HCT116 (cell line): Measurements from ENCODE around the gene CSAD. TPM values are rescaled to one million over a fixed set of nuclear protein-coding genes. Genes with fewer than 3 reads are reported as not detected.
A peak's percentile ranks its signal among the peaks of the same experiment; 100 is the strongest.

Experiments used
- ATAC-seq: fragments of 200-7000 bp; cut with Tn5 transposase; 2 replicates; pipeline ENCODE4 v1.9.1; 2020; ENCODE audit warnings: mild to moderate bottlenecking, moderate library complexity
- BruUV-seq: library from RNA; stranded (reverse); fragments of 400-500 nt; replicated peaks from 2 replicates; lab custom pipeline; 2021; lab: Mats Ljungman, UMichigan
- CTCF ChIA-PET: fragments of 300-600 bp; sonication (Branson Sonifier 250); formaldehyde crosslinking; loops from one replicate; lab custom pipeline; 2021; ENCODE audit warnings: antibody characterized with exemption; lab: Charles Lee
- POLR2A ChIA-PET: fragments of 300-600, 350-600 bp; sonication (Branson Sonifier 250); formaldehyde crosslinking; loops from one replicate; lab custom pipeline; 2021; ENCODE audit warnings: antibody characterized with exemption; lab: Charles Lee
- RAD21 ChIA-PET, 2 experiments: fragments of 300-600 bp; sonication (Branson Sonifier 250); formaldehyde crosslinking; loops; one replicate each; lab custom pipeline; 2023; ENCODE audit warnings: low total read pairs in 2 of 2; ENCODE audit not compliant: uncharacterized antibody in 2 of 2, unreplicated experiment in 2 of 2, low non-redundant PET in 1 of 2; lab: Charles Lee
- DNase-seq: peaks from one replicate; pipeline ENCODE4 v3.0.0-alpha.2; 2010; ENCODE audit warnings: low read depth, low spot score
- H2AFZ ChIP-seq: fragments of 200-600 bp; shearing (Covaris generic), sonication (generic); 2 replicates; pipeline ENCODE4 v1.6.1; 2017; ENCODE audit warnings: low read depth, mixed run types, mixed read lengths, antibody characterized with exemption, low read length; ENCODE audit not compliant: poor library complexity, severe bottlenecking
- H3K27ac ChIP-seq: 2 replicates; pipeline ENCODE4 v1.5.1; 2012; ENCODE audit warnings: low read depth, low read length
- H3K27me3 ChIP-seq: fragments of 200-600 bp; sonication (generic); 2 replicates; pipeline ENCODE4 v1.6.1; 2016; ENCODE audit warnings: mixed run types, low read length, mixed read lengths; ENCODE audit not compliant: insufficient read depth
- H3K36me3 ChIP-seq, 2 experiments: fragments of 200-500 bp in 1 of 2; fragments of 200-600 bp in 1 of 2; sonication (Bioruptor generic) in 1 of 2; sonication (generic) in 1 of 2; 2 replicates each; pipeline versions ENCODE4 v1.5.1 to v1.6.1; 2014 to 2016; ENCODE audit warnings: low read length in 2 of 2, inconsistent platforms in 1 of 2, mixed read lengths in 1 of 2, mixed run types in 1 of 2; ENCODE audit not compliant: insufficient read depth in 2 of 2, control insufficient read depth in 1 of 2
- H3K4me1 ChIP-seq, 2 experiments: fragments of 200-600 bp in 1 of 2; sonication (generic) in 1 of 2; 2 replicates each; pipeline versions ENCODE4 v1.5.1 to v1.6.1; 2012 to 2017; ENCODE audit warnings: low read length in 2 of 2, inconsistent platforms in 1 of 2, mild to moderate bottlenecking in 1 of 2, mixed read lengths in 1 of 2, mixed run types in 1 of 2, moderate library complexity in 1 of 2; ENCODE audit not compliant: insufficient read depth in 2 of 2, control insufficient read depth in 1 of 2
- H3K4me2 ChIP-seq: fragments of 200-600 bp; sonication (generic); 2 replicates; pipeline ENCODE4 v1.6.1; 2017; ENCODE audit warnings: mixed run types, low read length, mixed read lengths
- H3K4me3 ChIP-seq, 2 experiments: fragments of 200-600 bp in 1 of 2; sonication (generic) in 1 of 2; replicated peaks in 1 of 2; 2 replicates each; pipeline ENCODE4 v1.5.1; 2011 to 2016; ENCODE audit warnings: low read length in 2 of 2, control low read depth in 1 of 2, low read depth in 1 of 2, mild to moderate bottlenecking in 1 of 2, mixed read lengths in 1 of 2, mixed run types in 1 of 2
- H3K79me2 ChIP-seq: fragments of 200-600 bp; sonication (generic); 2 replicates; pipeline ENCODE4 v1.6.1; 2017; ENCODE audit warnings: mild to moderate bottlenecking, mixed run types, low read length, moderate library complexity, mixed read lengths; ENCODE audit not compliant: insufficient read depth
- H3K9ac ChIP-seq: fragments of 200-600 bp; sonication (generic); 2 replicates; pipeline ENCODE4 v1.6.1; 2016; ENCODE audit warnings: low read length, mixed read lengths
- H3K9me2 ChIP-seq: fragments of 200-600 bp; sonication (generic), shearing (Covaris generic); 2 replicates; pipeline ENCODE4 v1.6.1; 2017; ENCODE audit warnings: mixed run types, mild to moderate bottlenecking, moderate library complexity; ENCODE audit not compliant: insufficient read depth
- H3K9me3 ChIP-seq, 2 experiments: fragments of 200-500 bp in 1 of 2; fragments of 200-600 bp in 1 of 2; sonication (Bioruptor generic) in 1 of 2; sonication (generic) in 1 of 2; 2 replicates each; pipeline ENCODE4 v1.6.1; 2014 to 2017; ENCODE audit warnings: low read length in 2 of 2, mixed read lengths in 2 of 2, inconsistent platforms in 1 of 2, low read depth in 1 of 2, mild to moderate bottlenecking in 1 of 2, mixed run types in 1 of 2, moderate library complexity in 1 of 2; ENCODE audit not compliant: control insufficient read depth in 1 of 2, insufficient read depth in 1 of 2
- H4K20me1 ChIP-seq: fragments of 200-600 bp; sonication (generic), shearing (Covaris generic); 2 replicates; pipeline ENCODE4 v1.6.1; 2017; ENCODE audit warnings: mixed run types, mild to moderate bottlenecking, moderate library complexity; ENCODE audit not compliant: insufficient read depth
- CBX3 ChIP-seq: IDR thresholded peaks from 2 replicates; pipeline ENCODE4 v1.6.1; 2012; ENCODE audit warnings: low read depth
- CEBPB ChIP-seq: IDR thresholded peaks from 2 replicates; pipeline ENCODE4 v1.6.1; 2012; ENCODE audit warnings: low read depth
- EGR1 ChIP-seq: IDR thresholded peaks from 2 replicates; pipeline ENCODE4 v1.6.1; 2012; ENCODE audit warnings: low read depth
- ELF1 ChIP-seq: IDR thresholded peaks from 2 replicates; pipeline ENCODE4 v1.6.1; 2012; ENCODE audit warnings: low read depth, borderline replicate concordance
- YY1 ChIP-seq: IDR thresholded peaks from 2 replicates; pipeline ENCODE4 v1.6.1; 2011; ENCODE audit warnings: low read length, low read depth, moderate library complexity, mild to moderate bottlenecking; ENCODE audit not compliant: insufficient replicate concordance; ENCODE audit errors: extremely low read depth
- intact Hi-C: fragments of 100-400 bp; cut with micrococcal nuclease; formaldehyde crosslinking; loops from 2 replicates; pipeline ENCODE4 v1.10.0; 2022
- total RNA-seq: library from RNA; stranded (reverse); gene quantifications from one replicate; pipeline ENCODE4 v1.2.1, GENCODE V29; 2021; ENCODE audit not compliant: unreplicated experiment
- TF ChIP-seq, protein P1 (sequence below): IDR thresholded peaks from 2 replicates; pipeline ENCODE4 v1.6.1; 2012
- TF ChIP-seq, protein P2 (sequence below), 3 experiments: fragments of 200-600 bp in 1 of 3; sonication (generic) in 1 of 3; IDR thresholded peaks in 2 of 3; conservative IDR thresholded peaks in 1 of 3; 2 replicates each; pipeline ENCODE4 v1.5.1; 2012 to 2017; ENCODE audit warnings: low read depth in 2 of 3, low read length in 2 of 3, antibody characterized with exemption in 1 of 3, borderline replicate concordance in 1 of 3, control low read depth in 1 of 3, mild to moderate bottlenecking in 1 of 3, mixed read lengths in 1 of 3, mixed run types in 1 of 3, moderate library complexity in 1 of 3; ENCODE audit not compliant: insufficient read depth in 1 of 3

The CSAD gene
- total RNA-seq, 1 experiment from 2014 or later, result 20.3 TPM

- no peak for ATAC-seq
- no TSS peak for BruUV-seq
- intact Hi-C loops, result no loop called here
- CTCF ChIA-PET, result interaction anchor here (0.7 to 4.5 kb wide), 17 partner anchors 8 to 166 kb away, joined by 3 to 43 read pairs (median 5); partner anchors contain the start of genes AAAS, ESPL1, MYG1 and PFDN5
- POLR2A ChIA-PET, result interaction anchor here (1.1 kb wide), 1 partner anchor 81 kb away, joined by 3 read pairs; the partner anchor contains the start of gene PFDN5
- no peak overlapping the region for H3K4me3 ChIP-seq
- peaks cover 22 to 33% of the 10 kb centered on the region in 2 experiments for H3K4me1 ChIP-seq
- no peaks in the 10 kb centered on the region for H4K20me1 ChIP-seq
- H3K9ac ChIP-seq, result no peak overlapping the region
- H3K9me3 ChIP-seq, result no peaks in the 10 kb centered on the region
- RAD21 ChIA-PET, result interaction anchor here (0.6 to 1.8 kb wide), 8 partner anchors 53 to 138 kb away, joined by 3 to 11 read pairs (median 4); partner anchors contain the start of genes AAAS (in 2 of the 2) and MYG1 (in 1 of the 2)
- no peaks in the 10 kb centered on the region for H3K27me3 ChIP-seq
- TF ChIP-seq, protein P1, sequence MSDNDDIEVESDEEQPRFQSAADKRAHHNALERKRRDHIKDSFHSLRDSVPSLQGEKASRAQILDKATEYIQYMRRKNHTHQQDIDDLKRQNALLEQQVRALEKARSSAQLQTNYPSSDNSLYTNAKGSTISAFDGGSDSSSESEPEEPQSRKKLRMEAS, result no peak
- TF ChIP-seq EGR1, result no peak
- no peak for TF ChIP-seq ELF1
- no peak for TF ChIP-seq CBX3
- no peak for TF ChIP-seq CEBPB
- TF ChIP-seq, all 23 proteins: peak for 0
- no peaks in the 10 kb centered on the region for H3K9me2 ChIP-seq
- H3K27ac ChIP-seq, result no peak overlapping the region
- peaks cover 11 to 27% of the 10 kb centered on the region in 2 experiments for H3K36me3 ChIP-seq
- no peak overlapping the region for H2AFZ ChIP-seq
- no peak for DNase-seq
- H3K79me2 ChIP-seq, result peaks cover 33% of the 10 kb centered on the region
- H3K4me2 ChIP-seq, result no peak overlapping the region
These were observed 33.5 kb upstream of the CSAD start for GRCh38 chr12:53214221-53214620.

DNA sequence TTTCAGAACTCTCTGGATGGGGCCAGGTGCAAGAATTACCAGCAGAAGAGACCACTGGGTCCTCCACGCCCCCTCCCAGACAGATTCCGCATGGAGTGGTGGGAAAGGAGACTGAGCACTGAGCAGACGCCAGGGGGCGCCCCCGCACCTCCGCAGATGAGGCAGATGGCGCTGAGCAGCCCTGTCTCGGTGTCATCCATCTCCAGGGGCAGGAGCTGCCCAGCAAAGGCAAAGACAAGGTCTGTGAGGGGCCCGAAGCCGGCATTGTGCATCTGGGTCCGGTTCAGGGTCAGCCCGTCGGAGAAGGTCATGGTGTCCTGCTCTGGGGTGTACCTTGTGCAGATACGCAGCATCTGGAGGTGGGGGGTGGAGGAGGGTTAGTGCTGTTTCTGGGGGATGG is 32.6 kb upstream of the CSAD start:
- TF ChIP-seq, protein P2, sequence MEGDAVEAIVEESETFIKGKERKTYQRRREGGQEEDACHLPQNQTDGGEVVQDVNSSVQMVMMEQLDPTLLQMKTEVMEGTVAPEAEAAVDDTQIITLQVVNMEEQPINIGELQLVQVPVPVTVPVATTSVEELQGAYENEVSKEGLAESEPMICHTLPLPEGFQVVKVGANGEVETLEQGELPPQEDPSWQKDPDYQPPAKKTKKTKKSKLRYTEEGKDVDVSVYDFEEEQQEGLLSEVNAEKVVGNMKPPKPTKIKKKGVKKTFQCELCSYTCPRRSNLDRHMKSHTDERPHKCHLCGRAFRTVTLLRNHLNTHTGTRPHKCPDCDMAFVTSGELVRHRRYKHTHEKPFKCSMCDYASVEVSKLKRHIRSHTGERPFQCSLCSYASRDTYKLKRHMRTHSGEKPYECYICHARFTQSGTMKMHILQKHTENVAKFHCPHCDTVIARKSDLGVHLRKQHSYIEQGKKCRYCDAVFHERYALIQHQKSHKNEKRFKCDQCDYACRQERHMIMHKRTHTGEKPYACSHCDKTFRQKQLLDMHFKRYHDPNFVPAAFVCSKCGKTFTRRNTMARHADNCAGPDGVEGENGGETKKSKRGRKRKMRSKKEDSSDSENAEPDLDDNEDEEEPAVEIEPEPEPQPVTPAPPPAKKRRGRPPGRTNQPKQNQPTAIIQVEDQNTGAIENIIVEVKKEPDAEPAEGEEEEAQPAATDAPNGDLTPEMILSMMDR (IDR thresholded peaks at IDR 0.05 in 2 of 3, conservative IDR thresholded peaks at IDR 0.05 in 1 of 3; ENCODE audit: borderline replicate concordance in 1 of 3, insufficient read depth in 1 of 3, low read depth in 2 of 3, low read length in 2 of 3), result peak in 2 of 3 experiments; percentile 89 to 97; a peak in 4 of 6 replicates
- TF ChIP-seq YY1, result peak; percentile 31
- TF ChIP-seq, protein P1, result no peak
- Histone ChIP-seq H3K4me2 (no peak overlapping the region), H3K9me2 (no peaks in the 10 kb centered on the region), H3K79me2 (peaks cover 24% of the 10 kb centered on the region), H3K4me1 (peaks cover 20 to 24% of the 10 kb centered on the region in 2 experiments), H3K4me3 (no peak overlapping the region), H3K36me3 (peaks cover 11 to 27% of the 10 kb centered on the region in 2 experiments), H3K27ac (no peak overlapping the region; the same call in 1 of the 2 replicates), H2AFZ (no peak overlapping the region), H4K20me1 (no peaks in the 10 kb centered on the region), H3K9me3 (no peaks in the 10 kb centered on the region), H3K27me3 (no peaks in the 10 kb centered on the region), H3K9ac (no peak overlapping the region)
- ChIA-PET RAD21 (interaction anchor here (0.7 to 2.0 kb wide), 10 partner anchors 38 to 139 kb away, joined by 3 to 11 read pairs (median 4); partner anchors contain the start of genes AAAS (in 2 of the 2), MYG1 (in 1 of the 2) and PFDN5 (in 1 of the 2)), CTCF (interaction anchor here (0.6 to 4.5 kb wide), 20 partner anchors 9 to 166 kb away, joined by 3 to 43 read pairs (median 4); partner anchors contain the start of genes AAAS, ESPL1, MYG1 and PFDN5), POLR2A (interaction anchor here (1.1 kb wide), 1 partner anchor 82 kb away, joined by 3 read pairs; the partner anchor contains the start of gene PFDN5)
- ATAC-seq, result peak; percentile 83
- no peak for DNase-seq
- no TSS peak for BruUV-seq
- intact Hi-C loops, result loop anchor here (1.0 kb wide), 2 partner anchors 38 to 74 kb away; no protein-coding TSS in a partner anchor
